ENCODE measurements around the gene CD48. TPM values are rescaled to one million over a fixed set of nuclear protein-coding genes. Genes with fewer than 3 reads are reported as not detected.

CD48 gene
- total RNA-seq, 4 donors from 2014 or later: 1.1 to 14.6 (median 2.6) TPM

DNA sequence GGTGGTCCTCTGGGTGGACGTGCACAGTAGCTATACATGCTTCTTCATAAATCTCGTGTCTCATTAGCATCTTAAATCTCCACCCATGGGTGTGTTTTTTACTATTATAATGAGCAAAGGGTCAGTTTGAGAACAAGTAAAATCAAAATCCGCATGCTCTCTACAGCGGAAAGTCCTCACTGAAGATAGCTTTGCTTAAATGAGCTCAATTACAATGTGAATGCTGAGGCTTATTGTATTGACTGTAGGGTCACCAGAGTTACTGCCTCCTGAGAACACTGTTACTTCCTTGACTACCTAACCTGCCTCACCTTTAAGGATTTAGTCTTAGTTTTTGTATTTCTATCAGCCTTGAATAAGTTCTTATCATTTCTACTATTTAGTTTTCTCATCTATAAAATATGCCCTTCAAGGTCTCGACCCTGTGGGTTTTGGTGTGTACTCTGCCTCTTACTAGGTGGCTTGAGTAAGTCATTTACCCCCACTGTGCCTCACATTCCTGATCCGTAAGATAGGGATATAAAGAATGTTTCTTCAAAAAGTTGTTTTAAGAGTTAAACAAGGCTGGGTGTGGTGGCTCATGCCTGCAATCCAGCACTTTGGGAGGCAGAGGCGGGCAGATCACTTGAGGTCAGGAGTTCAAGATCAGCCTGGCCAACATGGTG lies 35.3 kb upstream of the CD48 start:
- intact Hi-C loops (cut with DNase I): no loop called here
- Histone ChIP-seq H3K27ac (replicated peaks in 1 of 4) (no peak overlapping the region), H3K27me3 (peaks cover 0 to 17% (median 0%) of the 10 kb centered on the region in 4 donors), H3K4me3 (no peak overlapping the region), H3K36me3 (no peaks in the 10 kb centered on the region), H3K4me1 (no peaks in the 10 kb centered on the region), H3K9me3 (no peaks in the 10 kb centered on the region)
- 84% methylated on average over 7 of the region's 7 CpGs for WGBS
- TF ChIP-seq, protein P1, sequence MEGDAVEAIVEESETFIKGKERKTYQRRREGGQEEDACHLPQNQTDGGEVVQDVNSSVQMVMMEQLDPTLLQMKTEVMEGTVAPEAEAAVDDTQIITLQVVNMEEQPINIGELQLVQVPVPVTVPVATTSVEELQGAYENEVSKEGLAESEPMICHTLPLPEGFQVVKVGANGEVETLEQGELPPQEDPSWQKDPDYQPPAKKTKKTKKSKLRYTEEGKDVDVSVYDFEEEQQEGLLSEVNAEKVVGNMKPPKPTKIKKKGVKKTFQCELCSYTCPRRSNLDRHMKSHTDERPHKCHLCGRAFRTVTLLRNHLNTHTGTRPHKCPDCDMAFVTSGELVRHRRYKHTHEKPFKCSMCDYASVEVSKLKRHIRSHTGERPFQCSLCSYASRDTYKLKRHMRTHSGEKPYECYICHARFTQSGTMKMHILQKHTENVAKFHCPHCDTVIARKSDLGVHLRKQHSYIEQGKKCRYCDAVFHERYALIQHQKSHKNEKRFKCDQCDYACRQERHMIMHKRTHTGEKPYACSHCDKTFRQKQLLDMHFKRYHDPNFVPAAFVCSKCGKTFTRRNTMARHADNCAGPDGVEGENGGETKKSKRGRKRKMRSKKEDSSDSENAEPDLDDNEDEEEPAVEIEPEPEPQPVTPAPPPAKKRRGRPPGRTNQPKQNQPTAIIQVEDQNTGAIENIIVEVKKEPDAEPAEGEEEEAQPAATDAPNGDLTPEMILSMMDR (IDR thresholded peaks at IDR 0.05): no peak
- TF ChIP-seq POLR2A (IDR thresholded peaks at IDR 0.05; ENCODE audit: low read depth) (no peak), POLR2AphosphoS5 (IDR thresholded peaks at IDR 0.05) (no peak), EP300 (IDR thresholded peaks at IDR 0.05) (no peak)
- DNase-seq (ENCODE audit: extremely low spot score): no peak

DNA sequence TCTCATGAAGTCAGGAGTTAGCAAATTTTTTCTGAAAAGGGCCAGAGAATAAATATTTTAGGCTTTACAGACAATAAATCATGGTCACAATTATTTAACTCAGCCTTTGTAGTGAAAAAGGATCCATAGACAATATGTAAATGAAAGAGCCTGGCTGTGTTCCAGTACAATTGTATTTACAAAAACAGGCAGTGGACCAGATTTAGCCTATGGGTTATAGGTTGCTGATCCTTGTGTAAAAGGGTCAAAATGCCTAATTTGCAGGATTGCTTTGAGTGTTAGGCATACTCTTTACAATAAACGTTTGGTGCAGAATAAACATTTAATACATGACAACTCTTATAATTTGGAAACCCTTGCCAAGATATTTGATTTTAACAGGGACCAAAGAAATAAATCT lies 33.9 kb upstream of the CD48 start:
- Histone ChIP-seq H3K4me3 (no peak overlapping the region), H3K36me3 (no peaks in the 10 kb centered on the region), H3K4me1 (no peaks in the 10 kb centered on the region), H3K27ac (replicated peaks in 1 of 4) (no peak overlapping the region), H3K27me3 (peaks cover 0 to 14% (median 0%) of the 10 kb centered on the region in 4 donors), H3K9me3 (no peaks in the 10 kb centered on the region)
- 47% methylated on average over 1 of the region's 1 CpG for WGBS
- TF ChIP-seq POLR2A (IDR thresholded peaks at IDR 0.05; ENCODE audit: low read depth) (no peak), POLR2AphosphoS5 (IDR thresholded peaks at IDR 0.05) (no peak), EP300 (IDR thresholded peaks at IDR 0.05) (no peak)
- TF ChIP-seq, protein P1 (IDR thresholded peaks at IDR 0.05): no peak
- intact Hi-C loops (cut with DNase I): no loop called here
- no peak for DNase-seq (ENCODE audit: extremely low spot score)

DNA sequence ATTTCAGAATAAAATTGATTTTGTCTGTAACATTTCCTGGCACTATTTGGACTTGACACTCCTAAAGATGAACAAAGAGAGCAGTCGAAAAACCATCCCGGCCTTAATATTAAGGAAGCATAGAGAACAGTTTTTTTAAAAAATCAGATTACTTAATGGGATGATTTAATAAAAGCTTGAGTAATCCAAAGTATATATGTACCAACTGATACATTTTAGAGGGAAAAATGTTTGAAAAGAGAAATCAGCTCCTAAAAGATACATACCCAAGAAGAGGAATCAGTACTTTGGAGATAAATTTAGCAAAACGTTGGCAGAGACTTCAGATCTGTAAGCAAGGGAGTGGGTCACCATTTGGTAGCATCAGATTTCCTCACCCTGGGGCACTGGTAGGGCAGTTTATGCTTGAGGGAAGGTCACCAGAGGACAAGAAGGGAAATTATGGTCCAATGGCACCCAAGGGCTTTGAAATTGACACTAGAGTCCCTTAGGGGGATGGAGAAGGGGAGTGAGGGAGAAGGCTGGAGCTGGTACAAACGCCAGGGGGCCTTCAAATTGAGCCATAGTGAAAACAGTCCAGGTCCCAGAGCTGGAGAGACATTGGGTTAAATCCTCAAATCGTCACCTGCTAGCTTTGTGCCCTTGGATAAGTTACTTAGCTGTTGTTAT lies 33.4 kb upstream of the CD48 start:
- peaks cover 0 to 8% (median 0%) of the 10 kb centered on the region in 4 donors for H3K27me3 ChIP-seq
- WGBS: 62% methylated on average over 5 of the region's 5 CpGs
- no peaks in the 10 kb centered on the region for H3K4me1 ChIP-seq

DNA sequence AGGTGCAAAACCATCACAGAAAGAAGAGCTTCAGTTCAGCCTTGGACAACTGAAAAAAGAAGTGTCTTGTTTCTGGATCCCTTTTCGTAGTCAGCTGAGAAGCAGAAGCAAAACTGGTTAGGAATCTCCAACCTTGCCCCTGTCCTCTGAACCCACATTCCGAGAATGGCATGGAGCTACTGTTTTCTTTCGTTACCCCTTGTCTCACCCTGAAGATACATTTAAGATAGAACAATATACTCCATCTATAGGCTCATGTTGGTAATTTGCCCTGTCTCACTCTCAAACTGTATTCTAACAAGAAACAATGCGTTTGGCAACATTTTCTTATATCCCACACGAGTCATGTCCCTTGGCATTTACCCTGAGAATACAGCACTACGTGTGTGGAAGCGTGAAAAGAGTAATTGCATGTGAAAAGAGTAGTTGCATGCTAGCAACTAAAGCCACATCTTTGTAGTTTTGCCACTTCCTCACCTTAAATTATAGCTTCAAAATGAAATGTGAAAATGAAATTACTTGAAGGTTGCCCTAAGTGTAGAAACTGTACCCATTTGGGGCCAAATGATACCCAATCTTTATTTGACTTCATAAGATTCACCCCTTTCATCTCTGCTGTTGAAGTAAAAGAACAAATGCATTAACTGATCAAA lies 32.7 kb upstream of the CD48 start:
- Histone ChIP-seq H3K27me3 (peaks cover 0 to 3% (median 0%) of the 10 kb centered on the region in 4 donors), H3K27ac (replicated peaks in 1 of 4) (no peak overlapping the region), H3K4me3 (no peak overlapping the region), H3K9me3 (no peaks in the 10 kb centered on the region), H3K4me1 (no peaks in the 10 kb centered on the region), H3K36me3 (no peaks in the 10 kb centered on the region)
- intact Hi-C loops (cut with DNase I): no loop called here
- no peak for TF ChIP-seq EP300 (IDR thresholded peaks at IDR 0.05)
- TF ChIP-seq, protein P1 (IDR thresholded peaks at IDR 0.05): no peak
- TF ChIP-seq POLR2A (IDR thresholded peaks at IDR 0.05; ENCODE audit: low read depth): no peak
- no peak for TF ChIP-seq POLR2AphosphoS5 (IDR thresholded peaks at IDR 0.05)
- 57% methylated on average over 7 of the region's 7 CpGs for WGBS
- DNase-seq (ENCODE audit: extremely low spot score): no peak

More for the DNA sequence above, 33.4 kb upstream of the CD48 start:
- TF ChIP-seq POLR2AphosphoS5 (IDR thresholded peaks at IDR 0.05) (no peak), POLR2A (IDR thresholded peaks at IDR 0.05; ENCODE audit: low read depth) (no peak), EP300 (IDR thresholded peaks at IDR 0.05) (no peak)
- TF ChIP-seq, protein P1 (IDR thresholded peaks at IDR 0.05): no peak
- intact Hi-C loops (cut with DNase I): no loop called here
- Histone ChIP-seq H3K36me3 (no peaks in the 10 kb centered on the region), H3K4me3 (no peak overlapping the region), H3K9me3 (no peaks in the 10 kb centered on the region), H3K27ac (replicated peaks in 1 of 4) (no peak overlapping the region)
- DNase-seq (ENCODE audit: extremely low spot score): no peak
